Measurements from ENCODE around the gene DAB2IP.

DNA sequence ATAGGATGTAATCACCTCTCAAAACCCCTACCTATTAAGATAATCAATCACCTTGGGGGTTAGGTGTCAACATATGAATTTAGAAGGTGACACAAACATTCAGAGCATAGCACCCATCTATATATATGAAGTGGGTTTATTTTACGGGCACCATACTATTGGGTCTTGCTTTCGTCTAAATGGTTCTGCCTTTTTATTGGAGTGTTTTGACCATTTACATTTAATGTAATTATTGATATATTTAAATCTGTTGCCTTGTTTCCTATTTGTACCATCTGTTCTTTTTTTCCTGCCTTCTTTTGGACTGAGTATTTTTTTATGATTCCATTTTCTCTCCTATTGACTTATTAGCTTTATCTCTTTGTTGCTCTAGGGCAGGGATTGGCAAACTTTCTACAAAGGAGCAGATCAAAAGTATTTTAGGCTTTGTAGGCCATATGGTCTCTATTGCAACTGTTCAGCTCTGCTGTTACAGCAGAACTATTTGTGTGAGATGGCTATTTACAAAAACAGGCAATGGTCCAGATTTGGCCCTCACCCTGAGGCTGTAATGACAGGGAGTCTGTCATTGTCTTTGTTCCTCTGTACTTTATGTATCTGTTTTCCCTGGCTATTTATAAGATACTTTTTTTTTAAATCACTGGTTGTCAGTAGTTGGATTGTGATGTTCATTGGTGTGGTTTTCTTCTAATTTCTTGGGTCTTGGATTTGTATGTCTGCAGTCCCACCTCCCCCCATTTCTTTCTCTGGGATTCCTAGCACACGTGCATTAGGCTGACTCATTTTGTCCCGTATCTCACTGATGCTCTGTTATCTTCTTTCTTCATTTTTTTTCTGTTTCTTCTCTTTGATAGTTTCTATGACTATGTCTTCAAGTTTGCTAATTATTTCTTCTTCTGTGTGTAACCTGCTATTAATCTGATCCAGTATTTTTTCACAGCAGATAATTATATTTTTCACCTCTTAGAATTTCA, 127.1 kb downstream of the DAB2IP start:
- TF ChIP-seq CTCF (IDR thresholded peaks at IDR 0.05; ENCODE audit: insufficient read depth, low read length, poor library complexity, severe bottlenecking) (no peak), EZH2phosphoT487 (conservative IDR thresholded peaks at IDR 0.05; ENCODE audit: low read length) (no peak)
